IPS-20b (cell line): ENCODE data around the gene TCAF1.

ENCODE experiments used
- H3K27ac ChIP-seq: one replicate; pipeline ENCODE4 v1.5.1; 2013; ENCODE audit warnings: low read length
- H3K27me3 ChIP-seq: 2 replicates; pipeline ENCODE4 v1.6.1; 2013; ENCODE audit warnings: mild to moderate bottlenecking, low read length, inconsistent platforms; ENCODE audit not compliant: insufficient read depth
- H3K36me3 ChIP-seq: 2 replicates; pipeline ENCODE4 v1.6.1; 2013; ENCODE audit warnings: low read depth, mild to moderate bottlenecking, inconsistent platforms, low read length, moderate library complexity; ENCODE audit not compliant: insufficient read depth
- H3K4me1 ChIP-seq: 2 replicates; pipeline ENCODE4 v1.6.1; 2013; ENCODE audit warnings: mild to moderate bottlenecking, control low read depth, inconsistent platforms, low read length, moderate library complexity; ENCODE audit not compliant: insufficient read depth
- H3K4me3 ChIP-seq: 2 replicates; pipeline ENCODE4 v1.5.1; 2013; ENCODE audit warnings: mild to moderate bottlenecking, low read length, inconsistent platforms
- H3K9ac ChIP-seq: 2 replicates; pipeline ENCODE4 v1.6.1; 2013; ENCODE audit warnings: low read depth, mild to moderate bottlenecking, inconsistent platforms, low read length, moderate library complexity
- H3K9me3 ChIP-seq: 2 replicates; pipeline ENCODE4 v1.6.1; 2013; ENCODE audit warnings: mild to moderate bottlenecking, low read depth, low read length, inconsistent platforms; ENCODE audit not compliant: insufficient read depth

The TCAF1 gene

GRCh38 chr7:143901668-143902331, at the start of gene TCAF1:
Gene TCAF1, minus strand, starts transcription at chr7:143902176. Its CDS starts 25,568 bp downstream, at chr7:143876608.
- Histone ChIP-seq H3K27me3 (no peaks in the 10 kb centered on the region), H3K9ac (peak within 1 kb of the TSS; percentile 87), H3K9me3 (no peaks in the 10 kb centered on the region), H3K36me3 (peaks cover 6% of the 10 kb centered on the region; the same call in 1 of the 2 replicates), H3K4me1 (peaks cover 49% of the 10 kb centered on the region), H3K4me3 (peak within 1 kb of the TSS; percentile 86), H3K27ac (peak within 1 kb of the TSS; percentile 71)

- no peaks in the 10 kb centered on the region for H3K36me3 ChIP-seq
- no peaks in the 10 kb centered on the region for H3K27me3 ChIP-seq
- H3K27ac ChIP-seq = no peak overlapping the region
- no peak overlapping the region for H3K4me3 ChIP-seq
- no peaks in the 10 kb centered on the region; the same call in 1 of the 2 replicates for H3K9me3 ChIP-seq
- H3K4me1 ChIP-seq = no peaks in the 10 kb centered on the region
- no peak overlapping the region for H3K9ac ChIP-seq
Observed at GRCh38 chr7:143948733-143949132, 46.8 kb upstream of the TCAF1 start.

- no peaks in the 10 kb centered on the region for H3K4me1 ChIP-seq
- no peak overlapping the region for H3K9ac ChIP-seq
- H3K27me3 ChIP-seq = no peaks in the 10 kb centered on the region
- no peak overlapping the region for H3K4me3 ChIP-seq
- no peaks in the 10 kb centered on the region for H3K36me3 ChIP-seq
- H3K27ac ChIP-seq = no peak overlapping the region
- no peaks in the 10 kb centered on the region; the same call in 1 of the 2 replicates for H3K9me3 ChIP-seq
Observed at GRCh38 chr7:143947111-143947510, 45.1 kb upstream of the TCAF1 start.

GRCh38 chr7:143945423-143945822, 43.4 kb upstream of the TCAF1 start:
- Histone ChIP-seq H3K27ac (no peak overlapping the region), H3K36me3 (no peaks in the 10 kb centered on the region), H3K4me1 (no peaks in the 10 kb centered on the region), H3K9me3 (no peaks in the 10 kb centered on the region; the same call in 1 of the 2 replicates), H3K9ac (no peak overlapping the region), H3K4me3 (no peak overlapping the region), H3K27me3 (no peaks in the 10 kb centered on the region)

GRCh38 chr7:143938379-143939243, 36.6 kb upstream of the TCAF1 start:
- no peaks in the 10 kb centered on the region for H3K9me3 ChIP-seq

GRCh38 chr7:143936087-143937009, 34.4 kb upstream of the TCAF1 start:
- H3K27ac ChIP-seq = no peak overlapping the region
- no peaks in the 10 kb centered on the region for H3K27me3 ChIP-seq
- no peak overlapping the region for H3K9ac ChIP-seq
- no peaks in the 10 kb centered on the region for H3K36me3 ChIP-seq
- H3K4me3 ChIP-seq = no peak overlapping the region
- H3K9me3 ChIP-seq = no peaks in the 10 kb centered on the region
- no peaks in the 10 kb centered on the region for H3K4me1 ChIP-seq

More at GRCh38 chr7:143938379-143939243, 36.6 kb upstream of the TCAF1 start:
- H3K27me3 ChIP-seq = no peaks in the 10 kb centered on the region
- no peak overlapping the region for H3K27ac ChIP-seq
- no peak overlapping the region for H3K9ac ChIP-seq
- no peak overlapping the region for H3K4me3 ChIP-seq
- no peaks in the 10 kb centered on the region for H3K36me3 ChIP-seq
- H3K4me1 ChIP-seq = no peaks in the 10 kb centered on the region

GRCh38 chr7:143934526-143935325, 32.8 kb upstream of the TCAF1 start, which contains the start of gene OR2F2:
Gene OR2F2, plus strand, starts transcription at chr7:143935233. Its CDS starts 0 bp downstream, at chr7:143935233.
- Histone ChIP-seq H3K36me3 (no peaks in the 10 kb centered on the region), H3K9ac (no peak within 1 kb of the TSS), H3K4me3 (no peak within 1 kb of the TSS), H3K27ac (no peak within 1 kb of the TSS), H3K4me1 (no peaks in the 10 kb centered on the region), H3K9me3 (no peaks in the 10 kb centered on the region), H3K27me3 (no peaks in the 10 kb centered on the region)

GRCh38 chr7:143931739-143932138, 29.8 kb upstream of the TCAF1 start:
- Histone ChIP-seq H3K27ac (no peak overlapping the region), H3K27me3 (no peaks in the 10 kb centered on the region), H3K9ac (no peak overlapping the region), H3K36me3 (no peaks in the 10 kb centered on the region), H3K4me3 (no peak overlapping the region), H3K9me3 (no peaks in the 10 kb centered on the region), H3K4me1 (no peaks in the 10 kb centered on the region)

GRCh38 chr7:143929224-143929920, 27.4 kb upstream of the TCAF1 start:
- H3K27ac ChIP-seq = no peak overlapping the region
- no peak overlapping the region for H3K9ac ChIP-seq
- H3K36me3 ChIP-seq = no peaks in the 10 kb centered on the region
- H3K27me3 ChIP-seq = no peaks in the 10 kb centered on the region
- no peak overlapping the region for H3K4me3 ChIP-seq
- H3K4me1 ChIP-seq = no peaks in the 10 kb centered on the region
- no peaks in the 10 kb centered on the region for H3K9me3 ChIP-seq

- no peaks in the 10 kb centered on the region for H3K27me3 ChIP-seq
- no peak overlapping the region for H3K27ac ChIP-seq
- H3K4me3 ChIP-seq = no peak overlapping the region
- H3K36me3 ChIP-seq = no peaks in the 10 kb centered on the region
- H3K9ac ChIP-seq = no peak overlapping the region
- H3K4me1 ChIP-seq = no peaks in the 10 kb centered on the region
- H3K9me3 ChIP-seq = no peaks in the 10 kb centered on the region
Observed at GRCh38 chr7:143924851-143925250, 22.9 kb upstream of the TCAF1 start.
